Astrocyte of the spinal cord (primary cell): ENCODE measurements around the gene SF3B2.
"Not testable (repeated sequence)": the region's sequence is repeated elsewhere in the genome, so short reads cannot be mapped to it uniquely, and the experiment has no call there.

ENCODE experiments used
- DNase-seq: peaks from one replicate; pipeline ENCODE4 v3.0.0; 2011; ENCODE audit warnings: low read depth, low spot score
- H3K4me3 ChIP-seq: 2 replicates; pipeline ENCODE4 v1.5.1; 2011; ENCODE audit warnings: low read depth, mild to moderate bottlenecking, low read length, moderate library complexity
- CTCF ChIP-seq: IDR thresholded peaks from 2 replicates; pipeline ENCODE4 v1.5.1; 2012; ENCODE audit warnings: low read depth, mild to moderate bottlenecking, low read length, inconsistent platforms
- in situ Hi-C: cut with HindIII; loops from 2 replicates; pipeline ENCODE4 v1.10.0; 2017; ENCODE audit warnings: low sequenced_read_pairs

SF3B2 gene

GRCh38 chr11:66017321-66017720 is 34.8 kb upstream of the SF3B2 start:
- H3K4me3 ChIP-seq = no peak overlapping the region
- TF ChIP-seq CTCF = no peak
- DNase-seq = no peak
- in situ Hi-C loops = no loop called here

GRCh38 chr11:66020212-66020611 is 32.0 kb upstream of the SF3B2 start:
- no peak for DNase-seq
- in situ Hi-C loops = no loop called here
- no peak for TF ChIP-seq CTCF
- no peak overlapping the region for H3K4me3 ChIP-seq

GRCh38 chr11:66020618-66021357 is 31.4 kb upstream of the SF3B2 start:
- TF ChIP-seq CTCF = no peak
- H3K4me3 ChIP-seq = no peak overlapping the region
- in situ Hi-C loops = no loop called here
- peak; percentile 70 for DNase-seq

- peak; percentile 56 for DNase-seq
- H3K4me3 ChIP-seq = no peak overlapping the region
- peak; percentile 96 for TF ChIP-seq CTCF
- in situ Hi-C loops = no loop called here
Observed at GRCh38 chr11:66022401-66023185, 29.6 kb upstream of the SF3B2 start.

- in situ Hi-C loops, H3K4me3 ChIP-seq, DNase-seq: not testable (repeated sequence)
Observed at GRCh38 chr11:66023186-66023440, 29.1 kb upstream of the SF3B2 start.

GRCh38 chr11:66026017-66026529 is 26.1 kb upstream of the SF3B2 start, which contains the start of gene CATSPER1:
Gene CATSPER1, minus strand, starts transcription at chr11:66026479. Its CDS starts 100 bp downstream, at chr11:66026379.
- DNase-seq = no peak
- no peak within 1 kb of the TSS for H3K4me3 ChIP-seq
- in situ Hi-C loops = no loop called here
- TF ChIP-seq CTCF = no peak
